ENCODE data around the gene CNGB1. TPM values are rescaled to one million over a fixed set of nuclear protein-coding genes. Genes with fewer than 3 reads are reported as not detected.

CNGB1 gene
- total RNA-seq (ENCODE audit: unreplicated experiment) = 0.91 TPM
- long read RNA-seq = 0 reads

- H3K27ac Mint-ChIP-seq (ENCODE audit: unreplicated experiment) = no peak within 1 kb of the TSS
- no peak within 1 kb of the TSS for H3K4me3 Mint-ChIP-seq (ENCODE audit: unreplicated experiment)
- H3K36me3 Mint-ChIP-seq (ENCODE audit: unreplicated experiment) = no peaks in the 10 kb centered on the region
- TF ChIP-seq CTCF (IDR thresholded peaks at IDR 0.05; ENCODE audit: partially characterized antibody, unreplicated experiment) = no peak
- H3K27me3 Mint-ChIP-seq (ENCODE audit: unreplicated experiment) = peaks cover 3% of the 10 kb centered on the region
- no peaks in the 10 kb centered on the region for H3K4me1 Mint-ChIP-seq (ENCODE audit: low read depth, unreplicated experiment)
- no peaks in the 10 kb centered on the region for H3K9me3 Mint-ChIP-seq (ENCODE audit: unreplicated experiment)
- DNase-seq = no peak
Observed at GRCh38 chr16:57970970-57971369, at the start of gene CNGB1. Gene CNGB1, minus strand, starts transcription at chr16:57971128. Its CDS starts 3,842 bp downstream, at chr16:57967286.

- H3K27ac Mint-ChIP-seq (ENCODE audit: unreplicated experiment) = no peak overlapping the region
- peaks cover 3% of the 10 kb centered on the region for H3K27me3 Mint-ChIP-seq (ENCODE audit: unreplicated experiment)
- peaks cover 14% of the 10 kb centered on the region for H3K9me3 Mint-ChIP-seq (ENCODE audit: unreplicated experiment)
- no peak overlapping the region for H3K4me3 Mint-ChIP-seq (ENCODE audit: unreplicated experiment)
- H3K4me1 Mint-ChIP-seq (ENCODE audit: low read depth, unreplicated experiment) = peaks cover 32% of the 10 kb centered on the region
- DNase-seq = peak; percentile 8
- H3K36me3 Mint-ChIP-seq (ENCODE audit: unreplicated experiment) = no peaks in the 10 kb centered on the region
- no peak for TF ChIP-seq CTCF (IDR thresholded peaks at IDR 0.05; ENCODE audit: partially characterized antibody, unreplicated experiment)
Observed at GRCh38 chr16:58019866-58020538, 49.1 kb upstream of the CNGB1 start.

- H3K27ac Mint-ChIP-seq (ENCODE audit: unreplicated experiment) = no peak overlapping the region
- peaks cover 10% of the 10 kb centered on the region for H3K9me3 Mint-ChIP-seq (ENCODE audit: unreplicated experiment)
- H3K4me3 Mint-ChIP-seq (ENCODE audit: unreplicated experiment) = no peak overlapping the region
- H3K36me3 Mint-ChIP-seq (ENCODE audit: unreplicated experiment) = no peaks in the 10 kb centered on the region
- no peaks in the 10 kb centered on the region for H3K27me3 Mint-ChIP-seq (ENCODE audit: unreplicated experiment)
- DNase-seq = peak; percentile 56
- peak; percentile 33 for TF ChIP-seq CTCF (IDR thresholded peaks at IDR 0.05; ENCODE audit: partially characterized antibody, unreplicated experiment)
- peaks cover 29% of the 10 kb centered on the region for H3K4me1 Mint-ChIP-seq (ENCODE audit: low read depth, unreplicated experiment)
Observed at GRCh38 chr16:58018803-58019202, 47.9 kb upstream of the CNGB1 start.

- peak; percentile 4 for DNase-seq
Observed at GRCh38 chr16:58016840-58017446, 46.0 kb upstream of the CNGB1 start.

More at GRCh38 chr16:58016840-58017446, 46.0 kb upstream of the CNGB1 start:
- Mint-ChIP-seq H3K4me3 (ENCODE audit: unreplicated experiment) (no peak overlapping the region), H3K27ac (ENCODE audit: unreplicated experiment) (no peak overlapping the region), H3K27me3 (ENCODE audit: unreplicated experiment) (no peaks in the 10 kb centered on the region), H3K4me1 (ENCODE audit: low read depth, unreplicated experiment) (peaks cover 16% of the 10 kb centered on the region), H3K9me3 (ENCODE audit: unreplicated experiment) (peaks cover 7% of the 10 kb centered on the region), H3K36me3 (ENCODE audit: unreplicated experiment) (no peaks in the 10 kb centered on the region)
- TF ChIP-seq CTCF (IDR thresholded peaks at IDR 0.05; ENCODE audit: partially characterized antibody, unreplicated experiment) = no peak

Measured in glutamatergic neuron (in vitro differentiated cells).